WTC11 (cell line): Measurements from ENCODE around the gene UQCRC2.

ENCODE experiments used
- CTCF ChIP-seq: fragments of 200-600 bp; IDR thresholded peaks from 2 replicates; pipeline ENCODE4 v1.8.0; 2022; ENCODE audit warnings: antibody characterized with exemption
- E2F1 ChIP-seq: sonication (generic); formaldehyde crosslinking; IDR thresholded peaks from 2 replicates; pipeline ENCODE4 v1.8.0; 2022; ENCODE audit warnings: mild to moderate bottlenecking, missing genetic modification reagents
- HMGXB4 ChIP-seq: sonication (generic); formaldehyde crosslinking; IDR thresholded peaks from 2 replicates; pipeline ENCODE4 v1.8.1; 2023; ENCODE audit warnings: mild to moderate bottlenecking, moderate library complexity, missing genetic modification reagents
- JAZF1 ChIP-seq: fragments of 250-450 bp; sonication (Bioruptor Pico); IDR thresholded peaks from 2 replicates; pipeline ENCODE4 v1.9.0; 2021; ENCODE audit warnings: moderate library complexity, mild to moderate bottlenecking, inconsistent platforms
- MAX ChIP-seq: sonication (generic); formaldehyde crosslinking; IDR thresholded peaks from 2 replicates; pipeline ENCODE4 v1.8.0; 2022; ENCODE audit warnings: mild to moderate bottlenecking, missing genetic modification reagents
- MYBL2 ChIP-seq: sonication (generic); formaldehyde crosslinking; IDR thresholded peaks from 2 replicates; pipeline ENCODE4 v1.8.1; 2023; ENCODE audit warnings: mild to moderate bottlenecking, moderate library complexity, missing genetic modification reagents
- RELA ChIP-seq: sonication (generic); formaldehyde crosslinking; IDR thresholded peaks from 2 replicates; pipeline ENCODE4 v1.8.1; 2022; ENCODE audit warnings: missing genetic modification reagents, mild to moderate bottlenecking, borderline replicate concordance
- SP1 ChIP-seq: sonication (generic); formaldehyde crosslinking; conservative IDR thresholded peaks from 2 replicates; pipeline ENCODE4 v1.8.1; 2022; ENCODE audit warnings: missing genetic modification reagents
- TEAD4 ChIP-seq: sonication (generic); formaldehyde crosslinking; IDR thresholded peaks from 2 replicates; pipeline ENCODE4 v1.8.0; 2022; ENCODE audit warnings: mild to moderate bottlenecking, missing genetic modification reagents
- USF2 ChIP-seq: sonication (generic); formaldehyde crosslinking; IDR thresholded peaks from 2 replicates; pipeline ENCODE4 v1.8.1; 2023; ENCODE audit warnings: mild to moderate bottlenecking, missing genetic modification reagents, moderate library complexity
- ZNF317 ChIP-seq: sonication (generic); formaldehyde crosslinking; IDR thresholded peaks from 2 replicates; pipeline ENCODE4 v1.8.1; 2023; ENCODE audit warnings: low read depth, mild to moderate bottlenecking, moderate library complexity, missing genetic modification reagents, borderline replicate concordance

- TF ChIP-seq CTCF (no peak), E2F1 (no peak), MYBL2 (CRISPR knock-in tag) (no peak), USF2 (CRISPR knock-in tag) (no peak), SP1 (CRISPR knock-in tag) (no peak), HMGXB4 (no peak), JAZF1 (CRISPR knock-in tag) (no peak), ZNF317 (CRISPR knock-in tag) (no peak), RELA (no peak), MAX (CRISPR knock-in tag) (no peak), TEAD4 (CRISPR knock-in tag) (no peak)
These were observed 69.0 kb downstream of the UQCRC2 start for GRCh38 chr16:22022151-22022550.
